ENCODE results near the gene DPP4. TPM values are rescaled to one million over a fixed set of nuclear protein-coding genes. Genes with fewer than 3 reads are reported as not detected.

DPP4 gene
- total and polyA plus RNA-seq, 2 of the 4 experiments (the other 2 are of a cell fraction): 13.2 to 19.0 TPM

DNA sequence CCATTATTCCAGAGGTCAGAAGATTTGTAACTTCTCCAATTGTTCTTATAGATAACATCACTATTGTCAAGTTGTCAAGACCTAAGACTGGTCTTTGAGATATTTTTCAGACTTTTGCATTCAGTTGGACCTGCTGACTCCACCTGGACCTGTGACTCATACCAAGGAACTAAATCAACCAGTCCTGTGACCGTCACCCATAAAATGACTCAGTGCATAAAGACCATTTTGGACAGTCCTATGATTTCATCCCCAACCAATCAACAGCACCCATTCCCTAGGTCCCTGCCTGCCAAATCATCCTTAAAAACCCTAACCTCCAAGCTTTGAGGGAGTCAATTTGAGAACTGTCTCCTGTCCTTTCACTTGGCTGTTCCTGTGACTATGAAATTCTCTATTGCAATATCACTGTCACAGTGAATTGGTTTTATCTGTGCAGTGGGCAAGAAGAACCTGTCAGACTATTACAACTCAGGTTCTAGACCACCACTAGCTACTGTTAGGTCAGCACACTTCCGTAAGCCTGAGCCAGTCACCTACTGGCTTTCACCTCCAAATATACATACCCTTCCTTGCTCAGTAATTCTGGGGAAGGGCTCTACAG is 17.1 kb downstream of the DPP4 start:
- Histone ChIP-seq H3K9me3 (ENCODE audit: control insufficient read depth, insufficient read depth, low read length) (peaks cover 8% of the 10 kb centered on the region), H4K8ac (ENCODE audit: low read depth in 2 of 2, low read length in 2 of 2) (no peak overlapping the region), H3K56ac (ENCODE audit: extremely low read depth, insufficient read depth, low read length) (no peak overlapping the region), H2AK5ac (ENCODE audit: low read depth, low read length) (no peak overlapping the region), H2AK9ac (replicated peaks; ENCODE audit: low read depth, low read length, poor library complexity) (no peak overlapping the region), H3K36me3 (ENCODE audit: control insufficient read depth, insufficient read depth, low read length) (no peaks in the 10 kb centered on the region), H3K27me3 (ENCODE audit: control insufficient read depth, insufficient read depth, low read length) (no peaks in the 10 kb centered on the region), H3K4me2 (ENCODE audit: low read depth, low read length) (no peak overlapping the region), H3K27ac (ENCODE audit: insufficient read depth, low read length) (no peak overlapping the region), H3K18ac (ENCODE audit: low read depth, low read length) (no peak overlapping the region), H3K9ac (ENCODE audit: low read depth, low read length) (no peak overlapping the region), H3K79me1 (ENCODE audit: low read depth in 1 of 2, low read length in 2 of 2) (no peaks in the 10 kb centered on the region), H3K4ac (ENCODE audit: low read depth, low read length) (no peak overlapping the region), H3K4me3 (ENCODE audit: insufficient read depth, low read depth, low read length) (no peak overlapping the region), H4K91ac (ENCODE audit: insufficient read depth, low read depth, low read length) (no peak overlapping the region), H4K20me1 (ENCODE audit: insufficient read depth, low read length) (no peaks in the 10 kb centered on the region), H3K9me1 (ENCODE audit: insufficient read depth, low read length) (no peaks in the 10 kb centered on the region), H2BK5ac (ENCODE audit: low read depth, low read length, poor library complexity, severe bottlenecking) (no peak overlapping the region), H4K5ac (ENCODE audit: low read depth, low read length) (no peak overlapping the region), H2BK120ac (ENCODE audit: low read depth, low read length) (no peak overlapping the region), H2AFZ (replicated peaks; ENCODE audit: low read length, poor library complexity) (no peak overlapping the region), H2BK20ac (ENCODE audit: low read depth, low read length) (no peak overlapping the region), H2BK15ac (ENCODE audit: low read depth, low read length) (no peak overlapping the region), H3K23ac (ENCODE audit: low read depth, low read length) (no peak overlapping the region), H3K4me1 (ENCODE audit: control insufficient read depth, insufficient read depth, low read length) (peaks cover 3% of the 10 kb centered on the region; the same call in 1 of the 2 replicates), H3K14ac (replicated peaks; ENCODE audit: low read depth, low read length) (no peak overlapping the region)
- ATAC-seq (ENCODE audit: low read depth): no peak
- dilution Hi-C loops (cut with HindIII; ENCODE audit: low sequenced_read_pairs, unreplicated experiment) (no loop called here), in situ Hi-C loops (cut with MboI; ENCODE audit: low sequenced_read_pairs) (no loop called here), intact Hi-C loops (cut with micrococcal nuclease) (no loop called here)
- WGBS, 2 experiments (ENCODE audit: extremely low coverage in 2 of 2, insufficient read length in 1 of 2): no CpG with 5 or more reads among the region's 2 CpGs
- no TSS peak for BruUV-seq (replicated peaks)
- DNase-seq: no peak
- ChIA-PET POLR2A (ENCODE audit: unreplicated experiment) (no interaction called here), CTCF (no interaction called here)
- TF ChIP-seq, protein P1, sequence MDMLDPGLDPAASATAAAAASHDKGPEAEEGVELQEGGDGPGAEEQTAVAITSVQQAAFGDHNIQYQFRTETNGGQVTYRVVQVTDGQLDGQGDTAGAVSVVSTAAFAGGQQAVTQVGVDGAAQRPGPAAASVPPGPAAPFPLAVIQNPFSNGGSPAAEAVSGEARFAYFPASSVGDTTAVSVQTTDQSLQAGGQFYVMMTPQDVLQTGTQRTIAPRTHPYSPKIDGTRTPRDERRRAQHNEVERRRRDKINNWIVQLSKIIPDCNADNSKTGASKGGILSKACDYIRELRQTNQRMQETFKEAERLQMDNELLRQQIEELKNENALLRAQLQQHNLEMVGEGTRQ (IDR thresholded peaks at IDR 0.05; ENCODE audit: low read depth, low read length): no peak
- TF ChIP-seq RFX5 (IDR thresholded peaks at IDR 0.05; ENCODE audit: low read depth, low read length): no peak
- no peak for TF ChIP-seq POLR2A (IDR thresholded peaks at IDR 0.05; ENCODE audit: low read depth, low read length)
- TF ChIP-seq RCOR1 (IDR thresholded peaks at IDR 0.05; ENCODE audit: insufficient replicate concordance, low read length): no peak
- no peak for TF ChIP-seq FOS (IDR thresholded peaks at IDR 0.05; ENCODE audit: low read depth, low read length)
- TF ChIP-seq MAZ (IDR thresholded peaks at IDR 0.05; ENCODE audit: borderline replicate concordance, low read depth, low read length): no peak
